NB4 (cell line): Measurements from ENCODE around the gene SETDB1.

Experiments
- CTCF ChIP-seq: IDR thresholded peaks from one replicate; pipeline ENCODE4 v1.5.1; 2012; ENCODE audit warnings: low read depth, low read length
- TF ChIP-seq, protein P1 (sequence below): IDR thresholded peaks from 2 replicates; pipeline ENCODE4 v1.6.1; 2011; ENCODE audit warnings: low read depth, low read length

- no peak for TF ChIP-seq CTCF
- TF ChIP-seq, protein P1, sequence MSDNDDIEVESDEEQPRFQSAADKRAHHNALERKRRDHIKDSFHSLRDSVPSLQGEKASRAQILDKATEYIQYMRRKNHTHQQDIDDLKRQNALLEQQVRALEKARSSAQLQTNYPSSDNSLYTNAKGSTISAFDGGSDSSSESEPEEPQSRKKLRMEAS = no peak
Observed at GRCh38 chr1:150965605-150966004, 39.4 kb downstream of the SETDB1 start.
